AML-193 (cell line): ENCODE measurements around the gene TBCD.
"Not testable (repeated sequence)": the region's sequence is repeated elsewhere in the genome, so short reads cannot be mapped to it uniquely, and the experiment has no call there.

Source experiments
- DNase-seq, 2 experiments: peaks; one replicate each; lab custom pipeline; 2025; lab: John Stamatoyannopoulos, UW

TBCD gene

GRCh38 chr17:82940226-82941020 lies 188.6 kb downstream of the TBCD start:
- no peak for DNase-seq

DNA sequence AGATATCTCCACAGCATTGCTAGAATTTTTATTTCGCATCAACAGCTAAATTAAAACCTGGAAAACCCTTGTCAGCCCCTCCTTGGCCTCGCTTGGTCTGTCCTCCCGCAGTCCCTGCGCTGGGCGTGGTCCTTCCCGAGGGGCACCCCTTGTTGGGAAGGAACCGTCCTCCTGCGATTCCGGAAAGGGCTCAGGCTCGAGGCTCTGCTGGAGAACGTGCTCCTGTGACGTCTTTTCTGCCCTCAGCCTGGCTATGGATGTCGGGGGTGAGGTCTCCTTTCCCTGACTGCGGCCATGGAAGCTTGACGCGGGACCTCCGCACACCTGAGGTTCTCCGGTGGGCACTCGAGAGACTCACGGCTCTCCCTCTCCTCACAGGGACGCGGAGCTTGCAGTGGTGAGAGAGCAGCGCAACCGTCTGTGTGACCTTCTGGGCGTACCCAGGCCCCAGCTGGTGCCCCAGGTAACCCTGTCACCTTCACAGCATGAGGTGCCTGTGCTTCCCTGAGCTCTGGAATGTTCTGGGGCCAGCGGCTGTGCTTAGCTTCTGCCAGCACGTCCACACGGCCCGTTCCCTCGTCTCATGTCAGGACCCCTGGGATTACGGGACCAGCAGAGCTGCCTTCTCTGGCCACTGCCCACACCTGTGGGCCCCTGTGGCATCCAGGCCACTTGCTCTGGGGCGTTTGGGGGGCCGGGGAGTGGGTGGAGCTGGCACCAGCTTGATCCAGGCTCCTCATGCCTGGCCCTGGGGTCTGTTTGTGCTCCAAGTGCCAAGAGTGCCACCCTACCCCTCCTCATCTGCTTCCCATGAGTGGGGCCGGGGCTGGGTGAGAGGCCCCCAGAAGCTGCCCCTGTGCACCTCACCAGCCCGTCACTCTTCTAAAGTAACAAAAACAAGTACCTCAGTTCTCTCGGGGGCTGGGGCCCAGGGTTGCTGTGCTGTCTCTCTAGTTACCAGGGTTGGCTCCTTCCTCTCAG lies 189.4 kb downstream of the TBCD start:
- no peak for DNase-seq

GRCh38 chr17:82942166-82943130 lies 190.6 kb downstream of the TBCD start:
- DNase-seq, result no peak

DNA sequence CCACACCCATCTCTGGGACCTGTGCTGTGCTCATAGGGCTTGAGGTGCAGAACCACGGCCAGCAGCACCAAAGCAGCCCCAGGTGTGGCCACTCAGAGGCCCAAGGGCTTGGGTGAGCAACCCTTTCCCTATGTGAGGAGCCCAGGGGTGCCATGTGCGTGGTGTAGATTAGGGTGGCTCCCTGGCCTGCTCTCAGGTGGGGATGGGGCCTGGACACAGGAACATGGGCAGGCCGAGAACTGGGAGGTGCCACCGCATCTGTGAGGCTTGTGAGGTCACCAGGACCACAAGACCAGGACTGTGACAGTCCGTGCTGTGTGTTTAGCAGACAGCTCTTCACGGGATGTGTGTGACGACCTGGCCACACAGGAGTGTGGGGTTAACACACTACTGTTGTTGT lies 191.5 kb downstream of the TBCD start:
- DNase-seq, result no peak

- DNase-seq, result no peak
Measured at GRCh38 chr17:82943751-82944150, 191.9 kb downstream of the TBCD start.

- DNase-seq, result no peak
Measured at GRCh38 chr17:82944990-82945389, 193.1 kb downstream of the TBCD start.

- DNase-seq, result no peak
Measured at GRCh38 chr17:82946081-82946480, 194.2 kb downstream of the TBCD start.

- DNase-seq, result no peak
Measured at GRCh38 chr17:82947051-82947991, 195.5 kb downstream of the TBCD start.

DNA sequence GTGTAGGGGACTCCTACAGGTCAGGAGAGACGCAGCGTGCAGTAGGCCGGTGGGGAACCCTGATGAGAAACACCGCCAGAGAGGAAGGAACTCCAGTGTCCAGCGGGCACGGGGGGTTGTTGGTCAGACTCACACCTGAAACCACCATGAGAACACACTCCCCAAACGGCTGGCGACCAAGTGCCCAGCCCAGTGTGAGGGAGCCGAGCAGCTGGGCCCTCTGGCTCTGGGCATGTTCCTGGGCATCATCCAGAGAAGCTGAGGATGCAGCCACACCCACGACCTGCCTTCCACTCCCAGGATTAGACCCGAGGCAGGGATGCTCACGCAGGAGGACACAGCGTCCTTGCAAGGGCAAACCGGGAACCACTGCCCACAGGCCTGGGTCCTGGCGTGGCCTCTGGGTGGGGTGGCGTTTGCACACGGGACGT lies 196.2 kb downstream of the TBCD start:
- DNase-seq, result no peak

DNA sequence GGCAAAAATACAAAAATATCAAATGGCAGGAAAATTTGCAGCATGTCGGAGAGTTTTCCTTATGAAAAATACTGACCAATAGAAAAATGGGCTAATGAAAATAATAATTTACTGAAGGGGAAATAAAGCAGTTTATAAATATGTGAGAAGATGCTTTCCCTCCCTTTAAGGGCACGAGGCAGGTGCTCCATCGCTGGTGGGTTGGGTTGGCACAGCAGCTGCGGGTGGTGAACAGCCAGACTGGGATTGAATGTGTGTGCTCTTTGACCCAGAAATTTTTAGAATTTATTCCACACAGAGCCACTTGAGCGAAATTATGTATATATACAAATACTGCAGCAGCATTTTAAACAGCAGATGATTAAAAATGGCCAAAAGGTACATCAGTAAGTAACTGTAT lies 197.1 kb downstream of the TBCD start:
- DNase-seq, result no peak

- DNase-seq, result no peak
Measured at GRCh38 chr17:82949361-82949760, 197.5 kb downstream of the TBCD start.

DNA sequence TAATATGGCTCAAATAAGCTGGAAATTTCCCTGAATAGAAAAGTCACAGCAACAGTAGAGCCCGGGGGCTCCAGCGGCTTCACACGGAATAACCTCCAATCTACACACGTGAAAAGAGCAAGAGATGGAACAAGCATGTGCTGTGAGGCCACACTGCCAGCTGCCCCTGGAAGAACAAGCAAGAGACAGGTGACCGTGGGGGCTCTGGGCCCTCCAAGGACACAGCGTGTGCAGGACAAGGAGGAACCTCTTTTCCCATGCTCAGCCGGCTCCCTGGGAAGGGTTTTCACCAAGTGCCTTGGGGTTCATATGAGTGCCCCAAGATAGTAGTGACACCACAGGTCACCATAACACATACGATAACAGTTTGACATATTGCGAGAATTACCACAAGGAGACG lies 198.1 kb downstream of the TBCD start:
- no peak for DNase-seq

DNA sequence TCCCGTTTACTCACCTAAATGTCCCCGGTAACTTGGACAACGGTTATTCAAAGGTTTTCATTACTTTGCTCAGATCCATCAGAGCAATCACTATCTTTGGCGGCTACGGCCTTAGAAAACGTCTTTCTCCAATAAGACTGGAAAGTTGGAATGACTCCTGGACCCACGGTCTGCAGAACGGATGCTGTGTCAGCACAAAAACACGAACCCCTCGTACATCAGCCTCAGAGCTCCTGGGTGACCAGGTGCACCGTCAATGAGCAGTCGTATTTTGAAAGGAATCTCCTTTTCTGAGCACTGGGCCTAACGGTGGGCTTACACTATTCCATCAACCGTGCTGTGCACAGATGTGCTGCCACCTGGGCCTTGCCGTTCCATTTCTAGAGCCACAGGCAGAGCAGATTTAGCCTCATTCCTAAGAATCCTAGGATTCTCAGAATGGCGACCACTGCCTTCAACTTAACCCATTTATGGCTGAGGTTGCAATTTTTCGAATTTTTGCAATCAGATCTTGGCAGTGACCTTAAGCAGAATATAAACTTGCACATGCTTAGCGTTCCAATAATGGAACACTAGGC lies 198.7 kb downstream of the TBCD start:
- no peak for DNase-seq

- no peak for DNase-seq
Measured at GRCh38 chr17:82952019-82952418, 200.2 kb downstream of the TBCD start.

DNA sequence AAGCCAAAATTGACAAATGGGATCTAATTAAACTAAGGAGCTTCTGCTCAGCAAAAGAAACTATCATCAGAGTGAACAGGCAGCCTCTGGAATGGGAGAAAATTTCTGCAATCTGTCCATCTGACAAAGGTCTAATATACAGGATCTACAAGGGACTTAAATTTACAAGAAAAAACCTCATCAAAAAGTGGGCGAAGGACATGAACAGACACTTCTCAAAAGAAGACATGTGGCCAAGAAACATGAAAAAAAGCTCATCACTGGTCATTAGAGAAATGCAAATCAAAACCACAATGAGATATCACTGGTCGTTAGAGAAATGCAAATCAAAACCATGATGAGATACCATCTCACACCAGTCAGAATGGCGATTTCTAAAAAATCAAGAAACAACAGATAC lies 203.2 kb downstream of the TBCD start:
- DNase-seq, result not testable (repeated sequence)

DNA sequence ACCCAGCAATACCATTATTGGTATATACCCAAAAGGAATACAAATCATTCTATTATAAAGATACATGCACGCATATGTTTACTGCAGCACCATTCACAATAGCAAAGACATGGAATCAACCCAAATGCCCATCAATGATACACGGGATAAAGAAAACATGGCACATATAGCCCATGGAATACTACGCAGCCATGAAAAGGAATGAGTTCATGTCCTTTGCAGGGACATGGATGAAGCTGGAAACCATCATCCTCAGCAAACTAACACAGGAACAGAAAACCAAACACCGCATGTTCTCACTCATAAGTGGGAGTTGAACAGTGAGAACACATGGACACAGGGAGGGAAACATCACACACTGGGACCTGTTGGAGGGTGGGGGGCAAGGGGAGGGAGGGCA lies 203.8 kb downstream of the TBCD start:
- DNase-seq, result not testable (repeated sequence)

- DNase-seq, result no peak
Measured at GRCh38 chr17:82956146-82956725, 204.4 kb downstream of the TBCD start.

DNA sequence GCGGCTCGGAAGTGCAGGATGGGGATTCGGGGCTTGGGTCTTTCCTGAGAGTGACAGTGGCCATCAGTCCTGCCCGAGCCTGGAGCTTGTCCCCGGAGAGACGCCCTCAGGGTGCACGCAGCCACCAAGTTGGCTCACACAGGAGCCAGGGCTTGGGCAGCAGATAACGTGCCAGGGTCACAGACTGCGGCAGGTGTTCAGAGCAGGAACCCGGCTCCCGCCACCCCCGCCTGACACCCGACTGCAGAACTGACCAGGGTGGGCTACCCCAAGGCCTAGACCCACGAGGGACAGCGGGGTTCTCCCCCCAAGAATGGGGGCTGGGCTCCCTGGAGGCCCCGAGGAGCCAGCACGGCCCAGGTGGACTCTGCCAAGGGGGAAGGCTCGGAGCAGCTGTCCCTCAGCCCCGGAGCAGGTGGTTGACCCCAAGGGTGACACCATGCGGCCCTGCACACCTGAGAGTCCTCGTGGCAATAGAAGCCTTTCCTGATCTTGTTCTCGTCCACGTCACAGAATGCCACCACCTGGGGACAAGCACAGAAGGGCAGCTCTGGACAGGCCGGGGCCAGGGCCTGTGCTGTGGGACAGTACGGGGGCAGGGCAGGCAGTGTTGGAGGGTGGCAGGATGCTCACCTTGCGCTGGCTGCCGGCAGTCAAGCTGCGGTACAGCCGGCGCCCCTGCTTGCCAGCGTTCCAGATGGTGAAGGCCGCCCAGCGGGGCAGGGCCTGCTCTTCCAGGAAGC lies 205.0 kb downstream of the TBCD start:
- no peak for DNase-seq

- no peak for DNase-seq
Measured at GRCh38 chr17:82957469-82957795, 205.6 kb downstream of the TBCD start.
